B cell (primary cell): ENCODE data around the gene B3GAT3. TPM values are rescaled to one million over a fixed set of nuclear protein-coding genes. Genes with fewer than 3 reads are reported as not detected.
A peak's percentile ranks its signal among the peaks of the same experiment; 100 is the strongest.

ENCODE experiments used
- ATAC-seq: fragments of 200-7000 bp; cut with Tn5 transposase; one replicate; pipeline ENCODE4 v1.10.0; 2021; ENCODE audit warnings: low read depth, mild to moderate bottlenecking, moderate number of reproducible peaks, moderate library complexity
- CTCF ChIA-PET: fragments of 350-600 bp; sonication (Branson Sonifier 250); formaldehyde crosslinking; loops from one replicate; lab custom pipeline; 2021; ENCODE audit warnings: antibody characterized with exemption, inconsistent platforms; lab: Charles Lee
- POLR2A ChIA-PET: fragments of 350-600 bp; sonication (Branson Sonifier 250); formaldehyde crosslinking; loops from one replicate; lab custom pipeline; 2021; ENCODE audit warnings: antibody characterized with exemption; lab: Charles Lee
- DNase-seq: peaks from one replicate; pipeline ENCODE4 v3.0.0; 2013
- H2AFZ ChIP-seq: 2 replicates; pipeline ENCODE4 v1.6.1; 2012; ENCODE audit warnings: mild to moderate bottlenecking, low read depth, low read length; ENCODE audit not compliant: insufficient read depth, poor library complexity, severe bottlenecking
- H3K27ac ChIP-seq, 2 donors: 1 replicate in 1 of 2; 2 replicates in 1 of 2; pipeline ENCODE4 v1.5.1; 2012 to 2013; ENCODE audit warnings: low read length in 2 of 2, mild to moderate bottlenecking in 2 of 2, moderate library complexity in 1 of 2
- H3K27me3 ChIP-seq, 4 experiments: fragments of 200-600 bp in 1 of 4; sonication (generic) in 1 of 4; replicated peaks in 1 of 4; 1 replicate in 2 of 4; 2 replicates in 2 of 4; pipeline versions ENCODE4 v1.6.1 to v1.7.0; 2013 to 2016; ENCODE audit warnings: low read length in 3 of 4, mild to moderate bottlenecking in 2 of 4, mixed read lengths in 1 of 4, moderate library complexity in 1 of 4; ENCODE audit not compliant: insufficient read depth in 4 of 4, control insufficient read depth in 3 of 4; ENCODE audit errors: control extremely low read depth in 1 of 4
- H3K36me3 ChIP-seq, 2 experiments: replicated peaks in 1 of 2; 1 replicate in 1 of 2; 2 replicates in 1 of 2; pipeline versions ENCODE4 v1.6.1 to v1.7.1; 2013; ENCODE audit warnings: low read length in 1 of 2; ENCODE audit not compliant: insufficient read depth in 2 of 2, control insufficient read depth in 1 of 2; ENCODE audit errors: control extremely low read depth in 1 of 2, extremely low read depth in 1 of 2
- H3K4me1 ChIP-seq, 2 donors: fragments of 200-600 bp in 1 of 2; sonication (generic) in 1 of 2; 1 replicate in 1 of 2; 2 replicates in 1 of 2; pipeline versions ENCODE4 v1.5.1 to v1.6.1; 2013 to 2017; ENCODE audit warnings: low read length in 2 of 2; ENCODE audit not compliant: control insufficient read depth in 2 of 2, insufficient read depth in 2 of 2
- H3K4me2 ChIP-seq: replicated peaks from 2 replicates; pipeline ENCODE3; 2012; ENCODE audit warnings: mild to moderate bottlenecking, low read depth, low read length; ENCODE audit not compliant: poor library complexity, severe bottlenecking
- H3K4me3 ChIP-seq, 5 experiments: fragments of 200-600 bp in 1 of 5; sonication (generic) in 1 of 5; 1 replicate in 3 of 5; 2 replicates in 2 of 5; pipeline versions ENCODE4 v1.5.1 to v1.7.0; 2011 to 2016; ENCODE audit warnings: low read length in 4 of 5, mild to moderate bottlenecking in 4 of 5, low read depth in 2 of 5, control low read depth in 1 of 5, moderate library complexity in 1 of 5; ENCODE audit not compliant: insufficient read depth in 1 of 5; ENCODE audit errors: control extremely low read depth in 1 of 5, extremely low read depth in 1 of 5
- H3K79me2 ChIP-seq: fragments of 200-600 bp; sonication (generic); one replicate; pipeline ENCODE4 v1.6.0; 2016; ENCODE audit warnings: low read length; ENCODE audit not compliant: control insufficient read depth, insufficient read depth
- H3K9ac ChIP-seq: fragments of 200-600 bp; sonication (generic); 2 replicates; pipeline ENCODE4 v1.6.1; 2017; ENCODE audit warnings: mild to moderate bottlenecking, low read length, moderate library complexity
- H3K9me3 ChIP-seq, 3 donors: one replicate each; pipeline versions ENCODE4 v1.6.1 to v1.7.1; 2013; ENCODE audit warnings: low read length in 2 of 3; ENCODE audit not compliant: control insufficient read depth in 2 of 3, insufficient read depth in 1 of 3; ENCODE audit errors: control extremely low read depth in 1 of 3
- H4K20me1 ChIP-seq: 2 replicates; pipeline ENCODE4 v1.6.0; 2012; ENCODE audit warnings: mild to moderate bottlenecking, low read length; ENCODE audit not compliant: insufficient read depth, control insufficient read depth, poor library complexity, severe bottlenecking
- H3K27ac Mint-ChIP-seq: one replicate; pipeline ENCODE4 v1.8.0; 2021; ENCODE audit warnings: mixed read lengths
- H3K27me3 Mint-ChIP-seq: one replicate; pipeline ENCODE4 v1.8.0; 2021; ENCODE audit warnings: mixed read lengths
- H3K4me1 Mint-ChIP-seq: one replicate; pipeline ENCODE4 v1.8.0; 2021; ENCODE audit warnings: mixed read lengths
- H3K4me3 Mint-ChIP-seq: one replicate; pipeline ENCODE4 v1.8.0; 2021; ENCODE audit warnings: mixed read lengths
- H3K9me3 Mint-ChIP-seq: one replicate; pipeline ENCODE4 v1.8.0; 2022; ENCODE audit warnings: mixed read lengths; ENCODE audit not compliant: insufficient read depth
- EZH2 ChIP-seq: IDR thresholded peaks from 2 replicates; pipeline ENCODE4 v1.6.1; 2012; ENCODE audit warnings: borderline replicate concordance, low read depth, mild to moderate bottlenecking, moderate library complexity, low read length; ENCODE audit not compliant: insufficient read depth, poor library complexity, severe bottlenecking
- WGBS: methylation state at CpG from one replicate; pipeline ENCODE4 v1.1.5; 2013; ENCODE audit warnings: missing lambda C conversion rate; ENCODE audit not compliant: insufficient coverage; 5-methylcytosine and 5-hydroxymethylcytosine counted together
- intact Hi-C: fragments of 100-400 bp; cut with micrococcal nuclease; formaldehyde crosslinking; loops from one replicate; pipeline ENCODE4 v1.10.0; 2022
- polyA plus RNA-seq: library from polyadenylated mRNA; depleted of rRNA; stranded (reverse); fragments of >200 nt; gene quantifications from 2 replicates; pipeline ENCODE4 v1.2.3, GENCODE V29; 2012
- total RNA-seq, 2 donors: library from RNA; stranded (reverse); fragments of 120-200 nt in 1 of 2; gene quantifications; 1 replicate in 1 of 2; 2 replicates in 1 of 2; pipeline versions ENCODE4 v1.2.3 to v1.2.4, GENCODE V29; 2013 to 2022
- TF ChIP-seq, protein P1 (sequence below): fragments of 200-600 bp; IDR thresholded peaks from one replicate; pipeline ENCODE4 v1.8.0; 2022; ENCODE audit warnings: antibody characterized with exemption, mild to moderate bottlenecking

The B3GAT3 gene
- total and polyA plus RNA-seq, 2 donors (not counting 1 experiment from before 2014, with no cell fraction given) = 66.6 to 89.3 TPM

GRCh38 chr11:62591448-62592145 lies 30.2 kb downstream of the B3GAT3 start, which contains the start of gene TUT1:
TSS of gene TUT1 (minus strand) at chr11:62591523. CDS start at chr11:62591485, 38 bp downstream.
- peak within 1 kb of the TSS; percentile 96 for H3K27ac Mint-ChIP-seq
- peak; percentile 89 for ATAC-seq
- peaks cover 23 to 34% of the 10 kb centered on the region in 2 donors for H3K4me1 ChIP-seq
- H2AFZ ChIP-seq = peak within 1 kb of the TSS; percentile 78
- under 1% methylated on average over 58 of the region's 58 CpGs for WGBS
- peak within 1 kb of the TSS; percentile 85 to 97 (median 93) for H3K4me3 ChIP-seq
- DNase-seq = peak; percentile 99
- H3K9me3 ChIP-seq = no peaks in the 10 kb centered on the region
- H3K27me3 ChIP-seq = no peaks in the 10 kb centered on the region
- no peaks in the 10 kb centered on the region for H4K20me1 ChIP-seq
- POLR2A ChIA-PET = interaction anchor here (0.5 to 3.2 kb wide), 41 partner anchors 8 to 1037 kb away, joined by 3 to 63 read pairs (median 7); partner anchors contain the start of genes AHNAK, B3GAT3, BSCL2 and C11orf98
- peak within 1 kb of the TSS; percentile 79 for H3K9ac ChIP-seq
- H3K79me2 ChIP-seq = peaks cover 41% of the 10 kb centered on the region
- H3K4me1 Mint-ChIP-seq = peaks cover 43% of the 10 kb centered on the region
- peaks cover 0 to 45% of the 10 kb centered on the region in 2 experiments for H3K36me3 ChIP-seq
- H3K27ac ChIP-seq = peak within 1 kb of the TSS; percentile 90
- CTCF ChIA-PET = interaction anchor here (0.6 to 5.1 kb wide), 41 partner anchors 10 to 289 kb away, joined by 3 to 47 read pairs (median 5); partner anchors contain the start of genes AHNAK, B3GAT3, C11orf98 and CSKMT
- intact Hi-C loops = loop anchor here (1.0 to 5.0 kb wide), 14 partner anchors 8 to 291 kb away; partner anchors contain the start of genes BSCL2, C11orf98, CSKMT and EML3
- no peaks in the 10 kb centered on the region for H3K27me3 Mint-ChIP-seq
- H3K4me3 Mint-ChIP-seq = peak within 1 kb of the TSS; percentile 91
- TF ChIP-seq, protein P1, sequence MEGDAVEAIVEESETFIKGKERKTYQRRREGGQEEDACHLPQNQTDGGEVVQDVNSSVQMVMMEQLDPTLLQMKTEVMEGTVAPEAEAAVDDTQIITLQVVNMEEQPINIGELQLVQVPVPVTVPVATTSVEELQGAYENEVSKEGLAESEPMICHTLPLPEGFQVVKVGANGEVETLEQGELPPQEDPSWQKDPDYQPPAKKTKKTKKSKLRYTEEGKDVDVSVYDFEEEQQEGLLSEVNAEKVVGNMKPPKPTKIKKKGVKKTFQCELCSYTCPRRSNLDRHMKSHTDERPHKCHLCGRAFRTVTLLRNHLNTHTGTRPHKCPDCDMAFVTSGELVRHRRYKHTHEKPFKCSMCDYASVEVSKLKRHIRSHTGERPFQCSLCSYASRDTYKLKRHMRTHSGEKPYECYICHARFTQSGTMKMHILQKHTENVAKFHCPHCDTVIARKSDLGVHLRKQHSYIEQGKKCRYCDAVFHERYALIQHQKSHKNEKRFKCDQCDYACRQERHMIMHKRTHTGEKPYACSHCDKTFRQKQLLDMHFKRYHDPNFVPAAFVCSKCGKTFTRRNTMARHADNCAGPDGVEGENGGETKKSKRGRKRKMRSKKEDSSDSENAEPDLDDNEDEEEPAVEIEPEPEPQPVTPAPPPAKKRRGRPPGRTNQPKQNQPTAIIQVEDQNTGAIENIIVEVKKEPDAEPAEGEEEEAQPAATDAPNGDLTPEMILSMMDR = no peak
- no peak for TF ChIP-seq EZH2
- peak within 1 kb of the TSS; percentile 86 for H3K4me2 ChIP-seq
- no peaks in the 10 kb centered on the region for H3K9me3 Mint-ChIP-seq
